ENCODE results near the gene SLC38A8.

SLC38A8 gene

DNA sequence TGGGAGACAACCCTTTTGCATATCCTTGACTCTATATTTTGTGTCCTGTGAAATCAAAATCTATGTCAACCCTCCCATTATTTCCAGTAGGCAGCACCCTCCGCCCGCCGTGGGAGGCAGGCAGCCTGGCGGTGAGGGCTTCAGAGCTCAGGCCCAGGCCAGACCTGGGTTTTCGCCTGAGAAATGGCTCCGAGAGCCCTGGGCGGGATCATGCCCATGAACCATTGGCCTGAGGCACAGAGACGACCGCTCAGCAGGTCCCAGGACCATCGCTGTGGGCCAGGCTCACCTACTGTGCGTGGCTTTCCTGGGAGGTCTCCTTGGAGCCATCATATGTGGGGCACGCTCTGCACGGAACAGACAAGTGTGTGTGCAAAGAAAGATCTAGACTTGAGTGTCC lies 6.3 kb upstream of the SLC38A8 start:
- DNase-seq (ENCODE audit: low read depth), result no peak

DNA sequence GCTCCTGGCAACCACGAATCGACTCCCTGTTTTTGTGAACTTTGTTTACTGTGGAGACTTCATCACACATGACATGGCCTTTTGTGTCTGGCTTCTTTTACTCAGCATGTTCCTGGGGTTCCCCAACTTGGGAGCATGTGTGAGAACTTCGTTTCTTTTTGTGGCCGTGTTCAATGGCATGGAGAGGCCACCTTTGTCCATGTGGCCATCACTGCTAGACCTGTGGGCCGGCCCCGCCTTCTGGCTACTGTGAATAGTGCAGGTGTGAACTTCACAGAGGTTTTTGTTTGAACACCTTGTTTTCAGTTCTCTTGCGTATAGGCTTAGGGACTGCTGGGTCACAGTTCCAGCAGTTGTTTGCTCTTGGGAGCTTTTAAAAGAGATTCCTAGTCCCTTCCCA lies 5.7 kb upstream of the SLC38A8 start:
- no peak for DNase-seq (ENCODE audit: low read depth)

DNA sequence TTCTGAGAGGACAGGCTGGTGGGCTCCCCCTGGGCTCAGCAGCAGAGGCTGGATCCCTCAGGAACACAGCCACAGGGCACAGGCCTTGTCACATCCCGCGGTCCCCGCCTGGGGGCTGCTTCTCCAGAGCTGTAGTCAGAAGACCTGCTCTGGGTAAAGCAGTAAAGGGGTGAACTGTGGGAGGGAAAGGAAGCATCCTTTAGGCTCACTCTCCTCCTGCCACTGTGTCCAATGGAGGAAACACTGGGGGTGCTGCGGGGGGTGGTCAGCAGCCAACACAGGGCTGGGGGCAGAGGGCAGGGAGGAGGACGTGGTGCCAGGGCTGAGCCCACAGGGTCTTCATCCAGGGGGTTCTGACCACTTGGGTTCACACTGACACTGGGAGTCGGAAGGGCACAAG lies 5.0 kb upstream of the SLC38A8 start:
- no peak for DNase-seq (ENCODE audit: low read depth)

DNA sequence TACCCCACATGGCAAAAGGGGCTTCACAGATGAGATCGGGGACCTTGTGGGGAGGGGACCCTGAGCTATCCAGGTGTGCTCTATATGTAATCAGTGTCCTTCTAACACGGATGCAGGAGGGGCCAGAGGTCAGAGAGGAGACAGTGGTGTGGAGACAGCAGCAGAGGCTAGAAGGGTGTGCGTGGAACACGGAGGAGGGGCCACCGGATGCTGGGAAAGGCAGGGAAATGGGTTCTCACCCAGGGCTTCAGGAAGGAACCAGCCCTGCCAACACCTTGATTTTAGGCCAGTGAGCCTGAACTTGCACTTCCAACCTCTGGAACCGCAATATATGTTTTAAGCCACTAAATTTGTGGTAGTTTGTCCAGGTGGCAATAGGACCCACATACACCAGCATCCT lies 4.6 kb upstream of the SLC38A8 start:
- no peak for DNase-seq (ENCODE audit: low read depth)

DNA sequence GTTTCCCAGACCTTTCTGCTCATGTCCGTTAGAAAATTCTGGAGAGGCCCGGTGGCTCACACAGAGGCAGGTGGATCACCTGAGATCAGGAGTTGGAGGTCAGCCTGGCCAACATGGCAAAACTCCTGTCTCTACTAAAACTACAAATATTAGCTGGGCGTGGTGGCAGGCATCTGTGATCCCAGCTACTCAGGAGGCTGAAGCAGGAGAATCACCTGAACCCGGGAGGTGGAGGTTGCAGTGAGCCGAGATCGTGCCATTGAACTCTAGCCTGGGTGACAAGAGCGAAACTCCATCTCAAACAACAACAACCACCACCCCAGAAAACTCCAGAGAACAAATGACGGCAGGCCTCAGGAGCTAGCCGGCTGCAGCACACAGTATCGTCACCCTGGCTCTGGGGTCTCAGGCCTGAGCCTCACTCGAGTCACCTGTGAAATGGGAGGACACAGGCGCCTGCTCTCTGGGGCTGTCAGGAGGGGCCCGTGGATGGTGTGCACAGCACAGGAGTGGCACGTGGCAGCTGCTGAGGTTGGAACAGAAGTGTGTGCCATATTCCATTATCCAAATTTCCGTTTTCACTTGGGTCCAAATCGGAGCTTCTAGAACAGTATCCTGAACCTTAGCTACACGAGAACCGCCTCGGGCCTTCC lies 3.3 kb upstream of the SLC38A8 start:
- DNase-seq (ENCODE audit: low read depth), result no peak

DNA sequence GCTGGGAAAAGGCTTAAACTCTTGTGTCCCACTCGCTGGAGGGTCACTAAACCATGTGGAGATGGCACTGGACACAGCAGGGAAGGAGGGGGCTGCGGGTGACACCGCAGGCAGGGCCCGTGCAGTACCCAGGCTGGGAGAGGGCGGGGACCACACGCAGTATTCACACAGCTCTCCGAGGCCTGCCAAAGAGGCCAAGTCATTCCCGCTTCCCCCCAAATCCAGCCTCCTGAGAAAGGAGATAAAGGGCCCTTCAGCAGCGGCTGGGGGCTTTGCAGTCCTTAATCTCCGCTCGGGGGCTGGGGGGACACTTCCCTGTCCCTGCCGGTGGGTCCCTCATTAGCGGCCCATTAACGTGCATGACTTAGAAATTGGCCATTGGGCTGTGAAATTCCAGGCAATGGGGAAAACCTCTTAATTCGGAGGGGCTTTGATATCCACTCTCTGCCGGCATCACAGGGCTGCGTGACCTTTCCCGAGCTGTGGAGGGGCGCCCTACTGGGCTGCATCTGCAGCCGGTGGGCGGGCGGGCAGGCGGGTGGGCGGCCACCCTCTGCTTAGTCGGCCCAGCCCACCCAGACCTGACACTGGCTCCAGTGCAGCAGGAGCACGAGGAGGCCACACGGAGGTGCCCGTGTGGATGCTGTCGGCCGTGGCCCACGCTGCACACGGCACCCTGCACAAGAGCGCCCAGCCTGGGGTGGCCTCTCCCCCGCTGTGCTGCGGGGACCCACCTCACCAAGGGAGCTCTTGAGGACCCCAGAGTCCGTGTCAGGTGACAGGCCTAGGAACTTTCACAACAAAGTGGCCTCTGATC lies 2.6 kb upstream of the SLC38A8 start:
- DNase-seq (ENCODE audit: low read depth), result no peak

DNA sequence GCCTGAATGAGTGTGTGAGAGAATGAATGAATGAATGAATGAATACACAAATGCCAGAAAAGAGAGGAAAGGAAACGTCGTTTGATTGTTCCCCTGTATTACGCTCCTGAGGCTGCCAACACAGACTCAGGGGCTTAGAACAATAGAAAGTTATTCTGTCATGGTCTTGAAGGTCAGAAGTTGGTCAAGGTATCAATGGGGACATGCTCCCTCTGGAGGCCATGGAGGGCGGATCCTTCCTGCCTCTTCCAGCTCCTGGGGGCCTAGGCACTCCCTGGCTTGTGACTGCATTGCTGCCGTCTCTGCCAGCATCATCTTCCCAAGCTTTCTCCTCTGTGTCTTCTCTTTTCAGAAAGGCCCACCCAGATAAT lies 1.5 kb upstream of the SLC38A8 start:
- peak; percentile 18 for DNase-seq (ENCODE audit: low read depth)

DNA sequence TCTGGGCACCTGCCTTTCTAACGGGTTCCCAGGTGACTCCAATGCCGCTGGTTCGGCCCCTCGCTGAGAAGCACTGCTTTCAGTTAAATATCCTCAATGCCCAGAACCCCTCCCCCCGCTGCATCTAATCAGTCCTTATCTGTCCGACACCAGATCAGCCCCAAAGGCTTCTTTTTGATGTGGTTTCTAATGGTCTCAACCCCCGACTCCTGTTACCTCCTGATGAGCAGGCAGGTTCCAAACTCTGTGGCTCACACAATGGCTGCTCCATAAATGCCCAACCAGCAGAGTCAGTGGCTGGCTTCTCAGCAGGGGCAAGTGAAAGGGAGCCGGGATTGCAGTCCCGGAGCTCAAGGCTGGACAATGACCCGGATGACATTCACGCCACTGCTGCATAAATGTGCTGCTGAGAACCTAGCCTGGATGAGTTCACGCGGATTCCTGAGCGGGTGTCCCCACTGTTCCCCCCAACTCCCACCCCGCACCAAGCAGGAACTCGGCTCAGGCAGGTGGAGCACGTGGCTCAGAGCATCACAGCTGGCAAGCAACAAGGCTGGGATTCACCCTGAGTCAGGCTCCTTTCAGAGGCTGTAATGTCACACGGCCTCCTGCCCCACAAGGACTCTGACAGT lies 1.0 kb upstream of the SLC38A8 start:
- no peak for DNase-seq (ENCODE audit: low read depth)

DNA sequence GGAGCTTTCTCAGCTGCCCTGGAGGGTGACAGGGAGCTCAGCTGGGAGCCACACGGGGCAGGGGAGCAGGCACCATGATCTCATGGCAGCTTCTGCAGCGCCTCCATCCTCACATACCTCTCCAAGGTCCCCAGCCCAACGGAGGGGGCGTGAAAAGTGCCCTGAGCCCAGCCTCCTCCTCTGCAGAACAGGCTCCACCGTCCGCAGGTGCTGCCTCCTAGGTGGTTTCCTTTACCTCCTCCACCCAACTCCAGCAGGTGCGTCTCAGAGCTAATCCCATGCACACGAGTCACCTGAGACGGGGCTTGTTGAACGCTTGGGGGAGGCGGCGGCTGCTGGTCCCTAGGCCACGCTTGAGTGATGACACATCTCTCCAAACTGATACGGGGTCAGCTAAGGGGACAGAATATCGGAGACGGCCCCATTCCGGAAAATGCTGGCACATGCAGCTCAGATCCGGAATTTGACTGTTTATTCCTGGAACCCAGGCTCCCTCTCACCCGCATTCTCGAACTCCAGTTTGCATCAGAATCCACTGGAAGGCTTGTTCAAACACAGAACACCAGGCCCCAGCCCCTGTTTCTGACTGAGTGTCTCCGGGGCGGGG lies 387 bp upstream of the SLC38A8 start:
- no peak for DNase-seq (ENCODE audit: low read depth)

DNA sequence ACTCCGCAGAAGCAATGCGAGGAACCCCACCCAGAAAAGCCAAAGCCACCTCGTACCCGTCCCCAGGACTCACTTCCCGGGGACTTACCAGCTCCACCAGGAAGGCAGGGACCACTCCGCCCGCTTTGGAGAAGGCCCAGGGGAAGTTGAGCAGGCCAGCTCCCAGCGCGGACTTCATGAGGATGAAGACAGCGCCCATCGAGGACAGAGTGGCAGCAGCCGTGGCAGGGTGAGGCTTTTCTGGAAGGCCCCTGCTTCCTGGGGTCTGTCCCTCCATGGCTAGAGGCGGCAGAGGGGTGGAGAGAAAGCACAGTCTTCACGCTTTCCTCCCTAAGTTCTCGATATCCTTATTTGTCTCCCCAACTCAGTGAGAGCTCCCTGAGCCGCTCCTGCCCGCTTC lies 714 bp downstream of the SLC38A8 start:
- DNase-seq (ENCODE audit: low read depth), result no peak

DNA sequence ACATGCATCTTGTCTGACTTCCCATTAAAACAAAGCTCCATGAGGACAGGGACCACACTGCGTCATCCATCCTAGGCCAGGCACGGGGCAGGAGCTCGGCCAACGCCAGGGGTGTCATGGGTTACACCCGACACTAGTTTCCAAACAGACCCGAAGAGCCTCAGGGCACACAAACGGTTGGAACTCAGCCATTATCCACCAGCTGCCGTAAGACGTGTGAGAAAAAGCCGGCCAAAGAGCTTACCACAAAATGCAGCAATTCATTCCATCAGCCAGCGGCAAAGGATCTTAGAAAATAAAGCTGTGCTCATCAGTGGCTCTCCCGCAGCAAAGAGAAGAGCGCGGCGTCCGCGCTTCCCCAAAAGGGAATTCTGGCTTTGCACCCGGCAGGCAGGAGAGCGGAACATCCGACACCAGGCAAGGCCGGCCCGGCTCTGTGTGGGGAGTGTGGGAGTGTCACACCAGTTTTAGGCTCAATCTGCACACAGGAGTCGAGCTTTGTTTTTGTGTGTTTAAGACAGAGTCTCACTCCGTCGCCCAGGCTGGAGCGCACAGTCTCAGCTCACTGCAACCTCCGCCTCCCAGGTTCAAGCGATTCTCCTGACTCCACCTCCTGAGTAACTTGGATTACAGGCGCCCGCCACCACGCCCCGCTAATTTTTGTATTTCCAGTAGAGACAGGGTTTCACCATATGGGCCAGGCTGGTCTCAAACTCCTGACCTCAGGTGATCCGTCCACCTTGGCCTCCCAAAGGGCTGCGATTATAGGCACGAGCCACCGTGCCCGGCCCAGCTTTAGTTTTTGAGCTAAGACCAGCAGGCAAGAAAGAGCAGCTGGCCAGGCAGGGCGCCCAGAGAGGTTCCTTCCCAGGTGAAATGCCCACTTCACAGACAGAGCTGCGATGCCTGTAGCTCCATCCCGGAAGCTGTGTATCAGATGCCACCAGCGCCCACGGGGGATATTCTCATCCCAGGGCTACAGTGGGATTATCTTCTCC lies 1.5 kb downstream of the SLC38A8 start:
- peak; percentile 78 for DNase-seq (ENCODE audit: low read depth)

DNA sequence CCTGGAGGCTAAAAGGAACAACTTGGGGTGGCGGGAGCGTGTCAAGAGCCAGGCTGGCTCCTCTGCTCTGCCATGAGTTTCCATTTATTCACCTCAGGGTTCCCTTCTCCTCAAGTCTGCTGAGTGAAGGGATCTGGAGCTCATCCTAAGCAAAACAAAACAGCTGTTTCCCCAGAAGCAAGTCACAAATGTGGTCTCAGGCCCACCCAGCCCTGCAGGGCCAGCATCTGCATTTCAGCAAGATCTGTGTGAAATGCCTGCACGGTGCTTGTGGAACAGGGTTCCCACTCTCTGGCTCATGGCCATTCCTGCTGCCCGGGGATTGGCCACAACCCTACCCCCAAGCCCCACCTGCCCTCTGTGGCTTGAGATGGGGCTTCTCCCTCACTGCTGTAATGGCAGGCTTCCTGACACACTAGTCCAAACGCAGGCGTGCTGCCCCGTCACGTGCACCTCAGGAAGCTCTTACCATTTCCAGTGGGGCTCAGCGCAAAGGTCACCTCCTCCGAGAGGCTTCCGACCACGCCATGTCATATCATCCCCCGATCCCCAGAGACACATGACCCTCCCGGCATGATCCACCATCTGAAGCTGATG lies 2.3 kb downstream of the SLC38A8 start:
- DNase-seq (ENCODE audit: low read depth), result no peak

DNA sequence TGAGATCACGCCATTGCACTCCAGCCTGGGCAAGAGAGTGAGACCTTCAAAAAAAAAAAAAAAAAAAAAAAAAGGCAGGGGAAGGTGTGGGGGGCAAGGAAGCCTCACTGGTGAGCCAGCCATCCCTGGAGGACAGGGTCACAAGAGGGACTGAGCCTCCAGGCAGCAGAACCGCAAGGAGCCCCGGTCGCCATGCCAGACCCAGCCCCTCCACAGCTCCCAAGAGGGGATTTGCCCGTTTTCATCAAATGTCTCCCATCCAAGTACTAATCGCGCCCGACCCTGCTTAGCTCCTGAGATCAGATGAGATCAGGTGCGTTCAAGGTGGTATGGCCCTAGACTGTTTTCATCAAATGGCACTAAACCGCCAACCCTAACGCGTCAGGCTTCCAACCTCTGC lies 2.9 kb downstream of the SLC38A8 start:
- DNase-seq (ENCODE audit: low read depth), result no peak

DNA sequence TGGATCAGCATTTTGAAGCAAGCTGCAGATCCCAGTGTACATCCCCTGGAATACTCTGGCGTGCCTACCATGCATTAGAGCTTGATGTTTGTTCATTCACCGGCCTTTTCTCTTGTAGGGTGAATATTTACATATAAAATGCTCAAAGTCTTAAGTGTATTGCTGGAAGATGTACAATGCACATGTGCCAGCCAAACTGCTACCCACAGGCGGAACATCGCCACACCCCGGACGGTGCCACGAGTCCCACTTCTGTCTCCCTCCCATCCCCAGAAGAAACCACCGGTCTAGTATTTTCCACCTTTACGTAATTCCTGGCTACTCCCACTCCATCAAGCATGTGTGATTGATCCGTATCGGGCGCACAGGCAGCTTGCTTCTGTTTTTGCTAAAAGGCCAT lies 4.1 kb downstream of the SLC38A8 start:
- no peak for DNase-seq (ENCODE audit: low read depth)

DNA sequence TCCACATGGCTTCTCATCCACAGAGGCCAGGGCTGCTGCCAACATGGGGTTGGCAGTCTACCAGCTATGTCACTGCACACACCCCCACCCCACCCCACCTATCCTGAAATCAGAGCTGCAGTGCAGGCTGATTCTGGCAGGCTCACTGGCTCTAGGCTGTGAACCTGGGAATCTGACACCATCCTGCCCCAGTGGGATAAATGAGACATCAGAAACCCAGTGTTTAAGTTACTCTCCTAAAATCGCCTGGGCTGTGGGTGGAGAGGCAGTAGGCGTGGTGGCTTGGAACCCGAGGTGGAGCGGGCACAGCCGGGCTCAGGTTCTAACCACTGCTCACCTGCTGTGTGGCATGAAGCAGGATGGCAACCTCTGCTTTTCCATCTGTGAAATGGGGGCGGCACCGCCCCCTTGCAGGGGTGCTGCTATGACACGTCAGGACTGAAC lies 5.6 kb downstream of the SLC38A8 start:
- DNase-seq (ENCODE audit: low read depth), result no peak

DNA sequence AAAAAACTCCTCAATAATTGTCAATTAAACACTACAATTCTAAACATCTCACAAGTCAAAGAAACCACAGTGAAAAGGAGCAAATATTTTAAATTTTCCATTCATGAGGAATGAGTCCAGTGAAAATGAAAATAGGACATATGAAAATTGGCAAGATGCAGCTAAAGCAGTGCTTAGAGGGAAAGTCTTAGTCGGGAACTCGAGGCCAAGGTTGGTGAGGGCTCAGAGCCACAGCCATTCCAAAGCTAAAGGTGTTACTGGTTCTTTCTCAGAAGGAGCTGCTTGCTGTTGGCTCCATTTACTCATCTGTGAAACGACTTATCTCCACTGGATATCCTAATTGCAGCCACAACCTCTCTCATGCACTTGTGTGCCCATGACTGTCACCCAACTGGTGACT lies 6.5 kb downstream of the SLC38A8 start:
- DNase-seq (ENCODE audit: low read depth), result no peak

DNA sequence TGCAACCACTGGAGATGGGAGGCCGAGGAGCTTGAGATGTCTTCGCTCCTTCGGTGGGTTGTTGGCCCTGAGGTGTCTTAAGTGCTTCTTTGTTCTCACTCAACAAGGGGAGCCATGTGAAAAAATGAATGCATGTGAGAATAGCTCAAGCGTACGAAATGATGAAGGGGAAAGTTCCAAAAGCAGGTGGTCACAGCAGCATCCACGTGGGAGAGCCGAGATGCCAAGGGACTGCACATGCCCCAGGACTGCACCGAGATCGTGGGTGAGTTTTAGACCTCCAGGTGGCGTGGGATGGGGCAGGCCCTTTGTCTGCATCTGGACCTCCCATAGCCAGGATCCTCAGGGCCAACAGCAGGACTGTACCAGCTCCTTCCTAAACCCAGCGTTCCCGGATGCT lies 8.1 kb downstream of the SLC38A8 start:
- no peak for DNase-seq (ENCODE audit: low read depth)

DNA sequence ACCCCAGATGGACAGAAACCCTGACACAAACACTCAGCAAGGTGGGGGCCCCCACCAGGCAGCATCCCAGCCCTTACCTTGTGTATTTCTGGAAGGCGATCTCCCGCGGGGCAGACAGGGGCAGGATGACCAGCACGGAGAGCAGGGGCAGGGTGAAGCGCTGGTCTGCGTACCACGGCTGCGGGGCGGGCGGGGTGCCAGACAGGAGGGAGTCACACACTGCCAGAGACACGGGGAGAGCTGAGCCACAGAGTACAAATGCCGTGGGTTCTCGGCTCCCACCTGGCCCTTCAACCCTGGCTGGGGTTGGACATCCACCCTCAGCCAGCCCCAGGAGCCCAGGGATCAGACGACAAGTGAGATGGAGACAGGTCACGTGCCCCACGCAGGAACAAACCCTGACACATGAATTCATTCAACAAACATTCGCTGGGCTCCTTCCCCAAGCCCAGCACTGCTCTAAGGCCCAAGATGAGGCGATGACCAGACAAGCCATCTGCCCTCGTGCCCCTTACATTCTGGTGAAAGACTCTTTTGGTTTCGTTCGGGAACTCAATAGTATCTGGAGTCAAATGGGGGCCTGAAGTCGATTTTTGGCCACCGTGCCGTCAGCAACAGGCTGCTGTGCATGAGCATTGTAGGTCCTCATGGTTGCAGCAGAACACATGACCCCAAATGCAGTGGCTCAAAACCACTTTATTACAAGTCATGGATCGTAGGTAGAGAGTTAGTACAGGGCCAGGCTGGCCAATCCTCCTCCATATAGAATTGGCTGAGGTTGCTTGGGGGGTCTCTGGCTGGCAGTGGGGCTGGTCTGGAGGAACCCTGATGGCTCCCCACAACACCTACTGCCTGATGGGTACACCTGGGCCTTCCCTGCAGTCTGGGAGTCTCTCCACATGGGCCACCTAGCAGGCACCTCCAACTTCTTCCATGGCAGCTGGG lies 9.1 kb downstream of the SLC38A8 start:
- no peak for DNase-seq (ENCODE audit: low read depth)

DNA sequence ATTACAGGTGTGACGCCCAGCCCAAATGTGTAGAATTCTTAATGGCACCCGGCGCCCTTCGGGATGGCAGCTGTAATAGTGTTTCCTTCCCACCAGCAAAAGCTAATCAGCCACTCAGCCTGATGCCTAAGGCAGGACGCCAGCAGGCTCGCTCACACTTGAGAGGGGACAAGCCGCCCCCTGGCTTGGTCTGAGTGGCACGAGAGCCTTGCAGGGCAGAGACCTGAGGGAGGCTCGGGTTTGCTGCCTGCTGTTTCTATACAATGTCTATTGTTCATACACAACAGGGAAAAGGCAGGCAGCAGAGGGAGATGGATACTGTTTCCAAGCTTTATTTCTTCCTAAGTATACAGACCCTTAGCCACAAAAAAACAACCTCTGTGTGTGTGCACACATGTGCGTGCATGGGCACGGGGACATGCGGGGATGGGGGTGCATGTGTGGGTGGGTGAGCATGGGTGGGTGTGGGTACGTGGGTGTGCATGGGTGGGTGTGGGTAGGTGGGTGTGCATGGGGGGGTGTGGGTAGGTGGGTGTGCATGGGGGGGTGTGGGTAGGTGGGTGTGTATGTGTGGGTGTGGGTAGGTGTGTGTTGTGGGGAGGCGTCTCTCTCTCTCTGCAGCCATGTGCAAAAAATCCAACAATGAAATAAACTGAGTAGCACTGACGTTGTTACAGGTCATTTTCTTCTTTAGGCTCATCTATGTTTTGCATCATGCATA lies 10.0 kb downstream of the SLC38A8 start:
- DNase-seq (ENCODE audit: low read depth), result no peak

Measured in fibroblast of the conjunctiva (primary cell).